Measurements from ENCODE around the gene PCDH15. TPM values are rescaled to one million over a fixed set of nuclear protein-coding genes. Genes with fewer than 3 reads are reported as not detected.

PCDH15 gene
- total RNA-seq, 1 experiment from 2014 or later, result 0.12 TPM

DNA sequence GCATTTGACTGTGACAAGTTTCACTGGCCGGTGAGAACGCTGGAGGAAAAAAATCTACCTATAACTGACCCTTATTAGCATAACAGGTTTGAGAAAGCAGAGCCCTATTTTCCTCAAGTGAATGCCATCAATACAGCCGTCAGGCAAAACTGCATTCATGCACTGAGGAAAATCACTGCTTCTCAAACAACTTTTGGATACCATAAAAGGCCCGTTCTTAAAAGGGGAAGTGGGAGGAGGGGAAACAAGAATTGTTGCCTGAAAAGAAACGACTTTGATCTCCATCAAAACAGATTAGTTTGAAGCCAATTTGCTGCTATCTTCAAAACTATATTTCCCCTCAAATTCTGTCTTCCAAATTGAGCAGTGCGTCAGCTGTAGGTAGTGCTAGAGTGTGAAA, 670.6 kb downstream of the PCDH15 start:
- no peak for DNase-seq (ENCODE audit: low spot score)

DNA sequence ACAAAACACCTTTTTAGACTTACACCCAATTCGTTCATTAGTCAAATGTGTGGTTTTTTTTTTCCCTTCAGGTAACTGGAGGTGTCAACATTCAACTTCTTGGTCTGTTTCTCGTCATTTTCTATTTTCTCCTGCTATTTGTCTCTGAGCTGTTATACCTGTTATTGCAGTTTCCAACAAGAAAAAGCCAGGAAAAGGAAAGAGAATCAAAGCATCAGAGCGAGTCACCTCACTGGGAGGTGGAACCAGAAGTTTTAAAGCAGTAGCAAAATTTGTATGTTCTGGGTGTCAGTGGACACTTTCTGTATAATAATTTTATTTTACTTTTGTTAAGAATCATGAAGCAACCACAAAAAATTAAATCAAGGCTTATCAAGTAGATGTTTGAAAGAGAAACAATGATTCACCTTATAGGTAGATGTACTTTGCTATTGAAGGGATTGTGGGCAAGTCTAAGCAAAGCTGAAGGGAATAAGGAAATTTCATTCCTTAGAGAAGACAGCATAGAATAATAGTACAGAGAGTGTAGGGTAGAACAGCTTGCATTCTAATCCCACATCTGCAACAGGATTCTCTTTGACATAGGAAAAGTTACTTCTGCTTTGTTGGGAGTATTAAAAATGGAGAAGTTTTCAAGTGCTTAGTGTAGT, 675.8 kb downstream of the PCDH15 start:
- no peak for DNase-seq (ENCODE audit: low spot score)

DNA sequence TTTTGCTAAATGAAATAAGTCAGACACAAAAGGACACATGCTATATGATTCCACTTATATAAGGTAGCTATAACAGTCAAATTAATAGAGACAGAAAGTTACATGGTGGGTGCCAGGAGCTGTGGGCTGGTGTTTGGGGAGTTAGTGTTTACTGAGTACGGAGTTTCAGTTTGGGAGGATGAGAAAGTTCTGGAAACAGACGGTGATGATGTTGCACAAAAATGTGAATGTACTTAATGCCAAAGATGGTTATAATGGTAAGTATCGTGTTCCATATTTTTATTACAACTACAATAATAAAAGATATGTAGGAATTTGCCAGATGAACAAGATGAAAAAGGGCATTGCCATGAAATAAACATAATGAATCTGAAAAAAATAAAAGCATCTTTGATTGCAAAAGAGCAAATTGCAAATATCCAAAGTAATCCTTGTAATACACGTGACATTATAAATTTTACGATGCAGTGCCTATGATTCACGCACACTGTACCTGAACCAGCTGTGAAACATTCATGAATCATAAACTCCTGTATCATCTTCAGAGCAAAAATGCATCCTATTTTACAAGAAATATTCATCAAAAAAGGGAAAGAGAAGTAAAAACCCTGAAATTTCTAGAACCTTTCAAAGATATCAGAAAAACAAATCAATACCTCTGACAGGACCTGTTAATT, 676.7 kb downstream of the PCDH15 start:
- no peak for DNase-seq (ENCODE audit: low spot score)

DNA sequence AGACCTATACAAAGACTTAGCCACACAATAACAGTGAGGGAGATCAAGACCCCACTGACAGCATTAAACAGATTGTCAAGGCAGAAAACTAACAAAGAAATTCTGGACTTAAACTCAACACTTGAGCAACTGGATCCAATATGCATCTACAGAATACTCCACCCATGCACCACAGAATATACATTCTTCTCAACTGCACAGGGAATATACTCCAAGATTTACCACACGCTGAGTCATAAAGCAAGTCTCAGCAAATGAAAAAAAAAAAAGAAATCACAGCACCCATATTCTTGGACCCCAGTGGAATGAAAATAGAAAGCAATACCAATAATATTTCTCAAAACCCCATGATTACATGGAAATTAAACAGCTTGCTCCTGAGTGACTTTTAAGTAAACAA, 680.2 kb downstream of the PCDH15 start:
- DNase-seq (ENCODE audit: low spot score), result no peak

DNA sequence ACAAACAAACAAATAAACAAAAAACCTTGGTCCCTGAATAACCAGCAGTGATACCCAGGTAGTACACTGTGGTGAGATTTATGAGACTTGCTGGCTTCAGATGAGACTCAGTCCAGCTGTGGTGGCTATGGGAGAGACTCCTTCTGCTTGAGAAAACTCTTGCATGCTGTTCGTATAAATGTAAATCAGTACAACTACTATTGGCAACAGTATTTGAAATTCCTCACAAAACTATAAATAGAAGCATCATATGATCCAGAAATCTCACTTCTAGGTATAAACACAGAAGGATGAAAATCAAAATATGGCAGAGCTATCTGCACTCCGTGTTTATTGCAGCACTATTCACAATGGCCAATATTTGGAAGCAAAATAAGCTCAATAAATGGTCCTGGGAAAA, 692.1 kb downstream of the PCDH15 start:
- no peak for DNase-seq (ENCODE audit: low spot score)

GRCh38 chr10:54096892-54097291, 704.1 kb downstream of the PCDH15 start:
- no peak for DNase-seq (ENCODE audit: low spot score)

- no peak for DNase-seq (ENCODE audit: low spot score)
These were observed 706.7 kb downstream of the PCDH15 start for GRCh38 chr10:54094321-54094720.

GRCh38 chr10:54091237-54091636, 709.8 kb downstream of the PCDH15 start:
- no peak for DNase-seq (ENCODE audit: low spot score)

DNA sequence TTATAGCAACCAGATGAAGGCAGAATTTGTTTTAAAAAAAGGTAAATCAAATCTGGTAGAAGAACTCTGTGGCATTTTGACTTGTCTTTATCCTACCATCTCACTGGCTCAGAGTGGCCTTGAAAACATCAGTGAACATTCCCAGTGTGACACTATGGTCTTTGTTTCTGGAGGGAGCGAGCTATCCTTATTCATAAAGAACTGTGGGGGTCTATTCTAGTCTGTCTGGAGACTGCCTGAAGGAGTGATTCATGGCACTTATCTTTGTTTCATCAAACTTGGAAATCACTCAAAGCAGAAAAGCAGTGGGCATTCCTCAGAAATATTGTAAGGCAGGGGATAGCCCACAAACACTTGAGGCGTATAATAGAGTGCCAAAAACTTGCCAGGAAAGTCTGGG, 719.1 kb downstream of the PCDH15 start:
- no peak for DNase-seq (ENCODE audit: low spot score)

GRCh38 chr10:54067361-54067760, 733.7 kb downstream of the PCDH15 start:
- DNase-seq (ENCODE audit: low spot score), result no peak

DNA sequence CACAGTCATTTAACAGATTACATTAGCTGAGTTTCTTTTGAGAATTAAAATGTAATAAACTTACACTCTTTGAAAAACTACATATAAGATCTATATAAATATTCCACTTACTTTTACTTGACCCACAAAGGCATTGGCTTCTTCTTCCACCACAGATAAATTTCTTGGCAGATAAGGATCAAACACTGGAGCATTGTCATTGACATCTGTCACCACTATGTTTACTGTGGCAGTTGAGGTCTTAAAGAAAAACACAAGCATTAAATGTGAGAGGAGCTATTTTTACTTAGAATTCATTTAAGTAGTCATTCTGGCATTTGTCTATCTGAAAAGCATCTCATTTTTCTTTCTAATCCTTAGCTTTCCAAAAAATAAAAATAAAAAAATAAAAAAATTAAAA, 734.4 kb downstream of the PCDH15 start:
- DNase-seq (ENCODE audit: low spot score), result no peak

DNA sequence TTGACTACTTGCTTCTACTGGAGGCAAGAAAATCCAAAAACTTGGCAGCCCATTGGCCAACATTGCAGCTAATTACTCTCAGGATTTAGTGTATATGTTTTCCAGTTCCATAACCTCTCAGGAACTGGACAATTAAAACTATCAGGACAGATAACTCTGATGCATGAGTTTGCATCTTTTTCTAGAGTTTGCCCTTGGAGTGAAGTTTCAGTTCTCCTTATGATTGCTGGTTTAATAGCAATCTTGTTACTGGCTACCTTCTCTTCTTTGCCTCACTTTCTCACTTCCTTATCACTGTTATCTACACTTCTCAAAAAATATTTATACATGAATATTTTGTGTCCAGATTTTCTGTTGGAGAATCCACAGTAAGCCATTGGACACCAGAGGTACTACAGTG, 735.9 kb downstream of the PCDH15 start:
- DNase-seq (ENCODE audit: low spot score), result no peak

DNA sequence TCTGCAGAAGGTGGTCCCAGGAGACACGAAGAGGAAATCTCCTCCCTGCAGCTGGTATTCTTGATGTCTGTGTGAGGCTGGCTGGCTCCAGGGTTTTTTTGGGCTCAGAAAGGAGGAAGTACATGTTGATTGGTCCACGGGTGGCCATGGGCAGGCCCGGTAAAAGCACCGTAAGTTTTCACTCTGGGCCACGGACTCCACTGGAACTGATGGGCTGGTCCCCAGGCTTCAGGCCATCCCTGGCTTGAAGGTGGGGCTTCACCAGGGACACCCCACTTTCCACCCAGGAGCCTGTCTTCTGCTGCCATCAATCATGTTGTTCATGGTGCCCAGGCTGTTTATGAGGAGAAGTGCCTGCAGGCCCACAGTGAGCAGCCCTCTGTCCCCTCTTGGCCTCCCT, 736.8 kb downstream of the PCDH15 start:
- DNase-seq (ENCODE audit: low spot score), result no peak

- DNase-seq (ENCODE audit: low spot score), result no peak
These were observed 737.5 kb downstream of the PCDH15 start for GRCh38 chr10:54063514-54063913.

DNA sequence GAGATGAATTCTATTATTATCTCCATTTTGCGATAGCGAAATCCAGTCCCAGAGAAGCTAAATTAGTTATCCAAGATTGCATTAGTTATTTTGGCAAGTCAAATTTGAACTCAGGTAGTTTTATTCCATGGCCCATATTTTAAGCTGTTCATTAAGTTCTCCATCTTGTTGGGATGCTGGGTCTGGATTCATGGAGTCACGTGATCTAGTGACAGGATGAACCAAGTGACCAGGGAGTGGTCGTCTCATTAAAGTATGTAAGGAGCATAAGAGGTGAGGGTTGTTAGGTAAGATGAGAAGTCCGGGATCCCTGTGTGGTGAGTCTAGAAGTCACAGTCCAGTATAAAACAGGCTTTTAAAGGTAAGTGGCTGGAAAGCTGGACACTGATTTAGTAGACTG, 740.5 kb downstream of the PCDH15 start:
- DNase-seq (ENCODE audit: low spot score), result no peak

DNA sequence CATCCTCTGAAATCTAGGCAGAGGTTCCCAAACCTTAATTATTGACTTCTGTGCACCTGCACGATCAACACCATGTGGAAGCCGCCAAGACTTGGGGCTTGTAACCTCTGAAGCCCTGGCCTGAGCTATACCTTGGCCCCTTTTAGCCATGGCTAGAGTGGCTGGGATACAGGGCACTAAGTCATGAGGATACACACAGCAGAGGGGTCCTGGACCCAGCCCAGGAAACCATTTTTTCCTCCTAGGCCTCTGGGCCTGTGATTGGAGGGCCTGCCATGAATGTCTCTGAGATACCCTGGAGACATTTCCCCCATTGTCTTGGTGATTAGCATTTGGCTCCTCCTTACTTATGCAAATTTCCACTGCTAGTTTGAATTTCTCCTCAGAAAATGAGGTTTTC, 743.7 kb downstream of the PCDH15 start:
- no peak for DNase-seq (ENCODE audit: low spot score)

DNA sequence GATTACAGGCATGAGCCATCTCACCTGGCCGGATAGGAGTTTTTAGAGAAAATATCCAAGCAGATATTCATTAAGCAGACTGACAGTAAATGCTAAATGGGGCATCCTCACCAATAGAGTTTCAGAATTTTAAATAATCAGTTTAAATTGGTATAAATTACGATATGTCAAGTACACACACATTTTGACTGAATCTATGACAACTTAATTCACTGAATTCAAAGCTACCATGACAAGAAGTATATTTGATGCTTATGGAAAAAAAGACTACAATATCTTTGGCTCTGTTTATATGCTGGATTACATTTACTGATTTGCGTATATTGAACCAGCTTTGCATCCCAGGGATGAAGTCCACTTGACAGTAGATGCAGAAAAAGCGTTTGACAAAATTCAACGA, 774.7 kb downstream of the PCDH15 start:
- no peak for DNase-seq (ENCODE audit: low spot score)

- DNase-seq (ENCODE audit: low spot score), result no peak
These were observed 789.9 kb downstream of the PCDH15 start for GRCh38 chr10:54011117-54011516.

GRCh38 chr10:54010337-54010933, 790.6 kb downstream of the PCDH15 start:
- DNase-seq (ENCODE audit: low spot score), result no peak

DNA sequence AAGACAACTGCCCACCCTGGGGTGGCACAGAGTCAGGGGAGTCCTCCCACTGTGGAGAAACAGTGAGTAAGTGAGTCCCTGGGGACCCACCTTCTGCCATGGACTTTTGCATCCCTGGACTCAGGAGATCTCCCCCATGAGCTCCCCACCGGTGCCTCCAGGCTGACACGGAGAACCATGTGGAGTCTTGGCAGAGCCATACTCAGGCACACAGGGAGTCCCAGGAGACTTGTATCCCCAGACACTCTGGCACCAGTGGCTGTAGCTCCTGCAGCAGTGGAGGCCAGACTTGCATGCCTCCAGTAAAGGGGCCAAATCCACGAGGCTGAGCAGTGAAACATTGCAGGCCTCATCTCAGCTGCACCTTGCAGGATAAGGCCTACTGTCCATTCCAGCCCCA, 791.4 kb downstream of the PCDH15 start:
- DNase-seq (ENCODE audit: low spot score), result no peak

DNA sequence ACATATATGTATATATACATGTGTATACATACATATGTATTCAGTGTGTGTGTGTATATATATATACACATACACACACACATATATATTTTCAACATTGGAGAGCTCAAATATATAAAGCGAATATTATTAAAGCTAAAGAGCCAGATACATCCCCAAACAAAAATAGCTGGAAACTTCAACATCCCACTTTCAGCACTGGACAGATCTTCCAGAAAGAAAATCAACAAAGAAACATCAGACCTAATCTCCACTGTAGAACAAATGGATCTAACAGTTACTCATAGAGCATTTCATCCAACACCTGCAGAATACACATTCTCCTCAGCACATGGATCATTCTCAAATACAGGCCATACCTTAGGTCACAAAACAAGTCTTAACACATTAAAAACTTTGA, 799.0 kb downstream of the PCDH15 start:
- DNase-seq (ENCODE audit: low spot score), result no peak

DNA sequence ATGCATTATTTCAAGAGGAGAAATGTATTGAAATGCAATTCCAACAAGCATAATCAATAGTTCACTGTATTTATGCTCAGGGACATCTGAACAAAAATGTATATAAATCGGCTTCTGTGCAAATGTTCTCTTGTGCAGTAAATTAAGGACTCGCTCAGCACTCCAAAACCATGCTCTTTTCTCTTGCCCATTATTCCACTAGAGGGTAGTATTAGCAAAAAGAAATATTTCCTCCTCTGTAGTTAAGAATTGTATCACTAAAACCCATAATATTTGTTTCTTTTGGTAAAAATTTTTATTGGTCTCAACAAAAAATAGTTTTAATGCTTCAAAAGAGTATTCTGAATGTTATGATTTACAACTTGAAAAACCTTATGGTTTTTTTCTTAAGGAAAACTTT, 803.1 kb downstream of the PCDH15 start:
- DNase-seq (ENCODE audit: low spot score), result peak; percentile 2

DNA sequence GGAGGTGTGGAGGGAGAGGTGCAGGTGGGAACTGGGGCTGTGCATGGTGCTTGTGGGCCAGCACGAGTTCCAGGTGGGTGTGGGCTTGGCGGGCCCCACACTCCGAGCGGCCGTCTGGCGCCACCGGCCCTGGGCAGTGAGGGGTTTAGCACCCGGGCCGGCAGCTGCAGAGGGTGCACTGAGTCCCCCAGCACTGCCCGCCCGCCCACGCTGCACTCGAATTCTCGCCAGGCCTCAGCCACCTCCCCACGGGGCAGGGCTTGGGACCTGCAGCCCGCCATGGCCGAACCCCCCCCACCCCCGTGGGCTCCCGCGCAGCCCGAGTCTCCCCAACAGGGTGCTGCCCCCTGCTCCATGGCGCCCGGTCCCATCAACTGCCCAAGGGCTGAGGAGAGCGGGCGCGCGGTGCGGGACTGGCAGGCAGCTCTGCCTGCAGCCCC, 810.2 kb downstream of the PCDH15 start:
- no peak for DNase-seq (ENCODE audit: low spot score)
